ENCODE data around the gene ERBIN. TPM values are rescaled to one million over a fixed set of nuclear protein-coding genes. Genes with fewer than 3 reads are reported as not detected.

Gene ERBIN
- total RNA-seq, 1 experiment from 2014 or later, result 27.1 TPM

DNA sequence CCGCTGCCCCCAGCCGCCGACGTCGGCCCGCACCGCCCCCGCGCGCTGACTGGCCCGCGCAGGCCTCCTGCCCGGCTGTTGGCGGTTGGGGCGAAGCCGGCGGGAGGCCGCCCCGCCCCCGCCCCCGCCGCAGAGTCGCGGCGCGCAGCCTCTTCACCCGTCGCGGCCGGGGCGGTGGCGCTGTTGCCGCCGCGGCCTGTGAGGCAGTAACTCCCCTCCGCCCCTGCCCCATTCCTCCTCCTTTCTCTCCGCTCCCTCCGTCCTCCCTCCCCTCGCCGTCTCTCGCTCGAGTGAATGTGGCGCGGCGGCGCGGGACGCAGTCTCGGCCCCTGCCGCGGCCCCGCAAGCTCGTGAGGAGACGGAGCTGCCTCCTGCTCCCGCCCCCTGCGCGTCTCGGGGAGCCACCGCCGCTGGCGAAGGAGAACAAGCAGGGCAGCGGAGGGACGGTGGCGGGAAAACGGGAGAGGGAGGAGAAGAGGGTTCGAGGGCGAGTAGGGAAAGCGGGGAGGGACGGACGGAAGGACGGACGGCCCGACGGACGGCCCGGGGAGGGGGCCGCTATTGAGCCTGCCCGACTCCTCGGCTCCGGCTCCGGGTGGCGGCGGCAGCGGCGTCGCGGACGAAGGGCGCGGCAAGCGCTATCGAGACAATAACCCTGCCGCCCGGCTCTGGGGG lies 637 bp upstream of the ERBIN start (continued):
- no peak for TF ChIP-seq ESRRA (CRISPR knock-in tag; IDR thresholded peaks at IDR 0.05; ENCODE audit: borderline replicate concordance)
- TF ChIP-seq, protein P1, sequence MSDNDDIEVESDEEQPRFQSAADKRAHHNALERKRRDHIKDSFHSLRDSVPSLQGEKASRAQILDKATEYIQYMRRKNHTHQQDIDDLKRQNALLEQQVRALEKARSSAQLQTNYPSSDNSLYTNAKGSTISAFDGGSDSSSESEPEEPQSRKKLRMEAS (CRISPR knock-in tag; IDR thresholded peaks at IDR 0.05), result peak; percentile 46; the same call in 1 of the 2 replicates
- TF ChIP-seq ZBTB21 (CRISPR knock-in tag; IDR thresholded peaks at IDR 0.05; ENCODE audit: borderline replicate concordance), result 0 out of 2 replicates have a peak, but pooled peaks have one; percentile 57
- no peak for TF ChIP-seq GABPB1 (CRISPR knock-in tag; IDR thresholded peaks at IDR 0.05)
- TF ChIP-seq NFE2L1 (CRISPR knock-in tag; IDR thresholded peaks at IDR 0.05), result peak; percentile 68
- TF ChIP-seq ZNF219 (CRISPR knock-in tag; IDR thresholded peaks at IDR 0.05; ENCODE audit: borderline replicate concordance), result peak; percentile 42; the same call in 1 of the 2 replicates
- TF ChIP-seq ATF1 (CRISPR knock-in tag; IDR thresholded peaks at IDR 0.05), result peak; percentile 76; the same call in 1 of the 2 replicates
- TF ChIP-seq TP53 (CRISPR knock-in tag; IDR thresholded peaks at IDR 0.05), result peak; percentile 33
- TF ChIP-seq, protein P2, sequence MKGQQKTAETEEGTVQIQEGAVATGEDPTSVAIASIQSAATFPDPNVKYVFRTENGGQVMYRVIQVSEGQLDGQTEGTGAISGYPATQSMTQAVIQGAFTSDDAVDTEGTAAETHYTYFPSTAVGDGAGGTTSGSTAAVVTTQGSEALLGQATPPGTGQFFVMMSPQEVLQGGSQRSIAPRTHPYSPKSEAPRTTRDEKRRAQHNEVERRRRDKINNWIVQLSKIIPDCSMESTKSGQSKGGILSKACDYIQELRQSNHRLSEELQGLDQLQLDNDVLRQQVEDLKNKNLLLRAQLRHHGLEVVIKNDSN (CRISPR knock-in tag; IDR thresholded peaks at IDR 0.05), result peak; percentile 60

DNA sequence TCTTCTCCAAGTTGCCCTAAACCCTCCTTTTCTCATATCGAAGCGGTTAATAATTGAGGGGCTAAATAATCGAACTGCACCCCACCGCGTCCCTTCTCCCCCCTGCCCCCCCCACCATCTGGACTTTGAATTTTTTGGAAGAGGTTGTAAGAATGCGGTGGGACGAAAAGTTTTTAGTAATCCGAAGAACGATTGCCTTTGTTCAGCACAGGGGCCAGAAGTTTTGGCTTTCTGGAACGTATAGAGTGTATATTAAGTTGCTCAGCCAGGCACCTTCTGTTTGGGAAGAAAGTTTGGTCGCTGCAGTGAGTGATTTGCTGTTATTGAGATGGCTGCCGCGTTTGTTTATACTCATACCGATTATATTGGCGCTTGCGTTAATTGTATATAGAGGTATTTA lies 518 bp downstream of the ERBIN start:
- peaks cover 3% of the 10 kb centered on the region; the same call in 1 of the 2 replicates for H3K36me3 Mint-ChIP-seq
- peaks cover 41% of the 10 kb centered on the region for H3K4me1 Mint-ChIP-seq
- TF ChIP-seq ESRRA (CRISPR knock-in tag; IDR thresholded peaks at IDR 0.05; ENCODE audit: borderline replicate concordance) (no peak), ZNF138 (CRISPR knock-in tag; conservative IDR thresholded peaks at IDR 0.05) (no peak)
- TF ChIP-seq, protein P3, sequence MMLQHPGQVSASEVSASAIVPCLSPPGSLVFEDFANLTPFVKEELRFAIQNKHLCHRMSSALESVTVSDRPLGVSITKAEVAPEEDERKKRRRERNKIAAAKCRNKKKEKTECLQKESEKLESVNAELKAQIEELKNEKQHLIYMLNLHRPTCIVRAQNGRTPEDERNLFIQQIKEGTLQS (CRISPR knock-in tag; conservative IDR thresholded peaks at IDR 0.05), result no peak
- TF ChIP-seq, protein P2 (CRISPR knock-in tag; IDR thresholded peaks at IDR 0.05), result no peak
- TF ChIP-seq, protein P4, sequence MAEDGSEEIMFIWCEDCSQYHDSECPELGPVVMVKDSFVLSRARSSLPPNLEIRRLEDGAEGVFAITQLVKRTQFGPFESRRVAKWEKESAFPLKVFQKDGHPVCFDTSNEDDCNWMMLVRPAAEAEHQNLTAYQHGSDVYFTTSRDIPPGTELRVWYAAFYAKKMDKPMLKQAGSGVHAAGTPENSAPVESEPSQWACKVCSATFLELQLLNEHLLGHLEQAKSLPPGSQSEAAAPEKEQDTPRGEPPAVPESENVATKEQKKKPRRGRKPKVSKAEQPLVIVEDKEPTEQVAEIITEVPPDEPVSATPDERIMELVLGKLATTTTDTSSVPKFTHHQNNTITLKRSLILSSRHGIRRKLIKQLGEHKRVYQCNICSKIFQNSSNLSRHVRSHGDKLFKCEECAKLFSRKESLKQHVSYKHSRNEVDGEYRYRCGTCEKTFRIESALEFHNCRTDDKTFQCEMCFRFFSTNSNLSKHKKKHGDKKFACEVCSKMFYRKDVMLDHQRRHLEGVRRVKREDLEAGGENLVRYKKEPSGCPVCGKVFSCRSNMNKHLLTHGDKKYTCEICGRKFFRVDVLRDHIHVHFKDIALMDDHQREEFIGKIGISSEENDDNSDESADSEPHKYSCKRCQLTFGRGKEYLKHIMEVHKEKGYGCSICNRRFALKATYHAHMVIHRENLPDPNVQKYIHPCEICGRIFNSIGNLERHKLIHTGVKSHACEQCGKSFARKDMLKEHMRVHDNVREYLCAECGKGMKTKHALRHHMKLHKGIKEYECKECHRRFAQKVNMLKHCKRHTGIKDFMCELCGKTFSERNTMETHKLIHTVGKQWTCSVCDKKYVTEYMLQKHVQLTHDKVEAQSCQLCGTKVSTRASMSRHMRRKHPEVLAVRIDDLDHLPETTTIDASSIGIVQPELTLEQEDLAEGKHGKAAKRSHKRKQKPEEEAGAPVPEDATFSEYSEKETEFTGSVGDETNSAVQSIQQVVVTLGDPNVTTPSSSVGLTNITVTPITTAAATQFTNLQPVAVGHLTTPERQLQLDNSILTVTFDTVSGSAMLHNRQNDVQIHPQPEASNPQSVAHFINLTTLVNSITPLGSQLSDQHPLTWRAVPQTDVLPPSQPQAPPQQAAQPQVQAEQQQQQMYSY (CRISPR knock-in tag; IDR thresholded peaks at IDR 0.05), result no peak
- TF ChIP-seq, protein P5, sequence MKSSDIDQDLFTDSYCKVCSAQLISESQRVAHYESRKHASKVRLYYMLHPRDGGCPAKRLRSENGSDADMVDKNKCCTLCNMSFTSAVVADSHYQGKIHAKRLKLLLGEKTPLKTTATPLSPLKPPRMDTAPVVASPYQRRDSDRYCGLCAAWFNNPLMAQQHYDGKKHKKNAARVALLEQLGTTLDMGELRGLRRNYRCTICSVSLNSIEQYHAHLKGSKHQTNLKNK (CRISPR knock-in tag; IDR thresholded peaks at IDR 0.05), result no peak
- POLR2A ChIA-PET, result interaction anchor here (1.8 kb wide), 1 partner anchor 217 kb away, joined by 15 read pairs; the partner anchor contains the start of gene SREK1
- no peak for DNase-seq (ENCODE audit: low spot score)
- CTCF ChIA-PET, result no interaction called here
- H3K4me3 Mint-ChIP-seq, result peak overlapping the region; percentile 96
- peak overlapping the region; percentile 97 for H3K27ac Mint-ChIP-seq
- no peak for ATAC-seq
- peaks cover 20% of the 10 kb centered on the region for H3K27me3 Mint-ChIP-seq (ENCODE audit: low read depth)
- no peaks in the 10 kb centered on the region for H3K9me3 Mint-ChIP-seq

DNA sequence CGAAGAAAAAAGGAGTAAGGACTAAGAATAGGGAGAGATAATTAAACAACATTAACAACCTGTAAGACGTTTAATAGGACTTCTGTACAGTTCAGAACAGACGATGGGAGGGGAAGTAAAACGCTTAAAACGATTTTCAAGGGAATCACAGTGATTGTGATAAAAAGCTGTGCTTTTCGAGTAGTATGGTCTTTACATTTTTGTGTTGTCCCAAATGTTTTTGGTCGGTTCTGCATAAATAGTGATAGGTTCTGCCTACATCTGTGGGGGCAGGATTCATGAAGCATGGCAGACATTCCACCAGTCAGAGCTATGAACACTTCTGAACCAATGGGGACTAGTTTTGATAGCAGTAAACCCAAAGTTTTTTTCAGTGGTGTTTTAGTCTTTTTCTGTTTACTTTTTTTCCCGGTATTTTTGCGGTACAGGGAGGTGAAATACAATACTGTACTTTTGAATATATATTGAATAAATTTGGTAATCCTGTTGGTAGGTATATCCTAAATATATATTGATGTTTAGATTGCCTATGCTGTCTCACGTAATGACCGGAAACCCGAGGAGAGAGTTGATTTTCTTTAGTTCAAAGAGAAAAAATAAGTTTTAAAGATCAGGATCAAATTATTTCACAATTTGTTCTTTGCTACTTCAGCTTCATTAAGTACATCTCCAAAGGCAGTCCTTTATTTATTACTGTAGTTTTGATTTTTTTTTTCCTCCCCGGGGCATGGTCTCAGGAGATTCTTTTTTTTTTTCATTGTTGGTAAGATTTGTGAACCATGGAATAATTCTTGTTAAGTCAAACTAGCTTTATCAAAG lies 1.3 kb downstream of the ERBIN start:
- Mint-ChIP-seq H3K27me3 (ENCODE audit: low read depth) (peaks cover 20% of the 10 kb centered on the region), H3K4me3 (peak overlapping the region; percentile 96), H3K27ac (peak overlapping the region; percentile 90), H3K36me3 (peaks cover 3% of the 10 kb centered on the region; the same call in 1 of the 2 replicates), H3K9me3 (no peaks in the 10 kb centered on the region), H3K4me1 (peaks cover 41% of the 10 kb centered on the region)
- no peak for ATAC-seq
- POLR2A ChIA-PET, result no interaction called here
- TF ChIP-seq ESRRA (CRISPR knock-in tag; IDR thresholded peaks at IDR 0.05; ENCODE audit: borderline replicate concordance) (no peak), ZNF317 (CRISPR knock-in tag; IDR thresholded peaks at IDR 0.05; ENCODE audit: borderline replicate concordance, low read depth) (peak; percentile 54; the same call in 1 of the 2 replicates)
- CTCF ChIA-PET, result no interaction called here
- no peak for DNase-seq (ENCODE audit: low spot score)

Data from WTC11 (cell line).